ENCODE data around the gene HCN2.

The HCN2 gene

DNA sequence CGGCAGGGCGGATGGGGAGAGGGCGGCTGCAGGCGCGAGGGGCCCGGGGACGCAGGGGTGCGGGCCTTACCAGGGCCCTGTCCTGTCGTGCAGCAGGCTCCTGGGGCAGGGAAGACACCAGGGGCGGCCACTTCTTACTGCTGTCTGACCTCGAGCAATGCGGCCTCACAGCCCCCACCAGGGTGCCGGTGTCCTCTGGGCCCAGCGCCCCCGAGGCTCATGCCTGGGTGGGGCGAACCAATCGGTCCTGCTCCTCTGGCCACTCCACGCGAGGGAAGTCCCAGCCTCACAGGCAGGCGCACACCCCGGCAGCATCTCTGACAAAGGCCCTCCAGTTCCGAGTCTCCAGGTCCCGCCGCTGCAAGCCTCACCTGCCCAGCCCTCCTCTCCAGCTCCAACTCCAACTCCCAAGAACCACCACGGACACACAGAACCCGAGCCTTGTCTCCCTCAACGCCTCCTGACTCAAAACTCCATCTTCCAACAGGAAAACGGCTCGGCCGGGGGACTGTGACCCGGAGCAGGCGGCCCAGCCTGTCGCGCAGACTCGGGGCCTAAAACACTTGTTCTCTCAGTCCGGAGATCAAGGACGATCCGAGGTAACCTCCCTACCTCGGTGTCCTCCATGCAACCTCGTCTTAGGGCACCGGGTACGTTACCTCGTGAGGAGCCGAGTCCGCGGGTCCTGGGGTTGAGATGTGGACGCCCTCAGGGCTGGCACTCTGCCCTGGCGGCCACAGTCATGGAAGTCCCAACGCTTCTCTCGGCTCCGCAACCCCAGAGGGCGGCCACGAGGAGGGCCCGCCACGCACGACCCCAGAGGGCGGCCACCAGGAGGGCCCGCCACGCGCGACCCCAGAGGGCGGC is 56.5 kb downstream of the HCN2 start:
- no peak overlapping the region for H3K27ac ChIP-seq
- no peak overlapping the region for H3K4me3 ChIP-seq
- peaks cover 37 to 66% (median 59%) of the 10 kb centered on the region in 3 donors for H3K36me3 ChIP-seq
- TF ChIP-seq, protein P1, sequence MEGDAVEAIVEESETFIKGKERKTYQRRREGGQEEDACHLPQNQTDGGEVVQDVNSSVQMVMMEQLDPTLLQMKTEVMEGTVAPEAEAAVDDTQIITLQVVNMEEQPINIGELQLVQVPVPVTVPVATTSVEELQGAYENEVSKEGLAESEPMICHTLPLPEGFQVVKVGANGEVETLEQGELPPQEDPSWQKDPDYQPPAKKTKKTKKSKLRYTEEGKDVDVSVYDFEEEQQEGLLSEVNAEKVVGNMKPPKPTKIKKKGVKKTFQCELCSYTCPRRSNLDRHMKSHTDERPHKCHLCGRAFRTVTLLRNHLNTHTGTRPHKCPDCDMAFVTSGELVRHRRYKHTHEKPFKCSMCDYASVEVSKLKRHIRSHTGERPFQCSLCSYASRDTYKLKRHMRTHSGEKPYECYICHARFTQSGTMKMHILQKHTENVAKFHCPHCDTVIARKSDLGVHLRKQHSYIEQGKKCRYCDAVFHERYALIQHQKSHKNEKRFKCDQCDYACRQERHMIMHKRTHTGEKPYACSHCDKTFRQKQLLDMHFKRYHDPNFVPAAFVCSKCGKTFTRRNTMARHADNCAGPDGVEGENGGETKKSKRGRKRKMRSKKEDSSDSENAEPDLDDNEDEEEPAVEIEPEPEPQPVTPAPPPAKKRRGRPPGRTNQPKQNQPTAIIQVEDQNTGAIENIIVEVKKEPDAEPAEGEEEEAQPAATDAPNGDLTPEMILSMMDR (IDR thresholded peaks at IDR 0.05) = no peak
- peaks cover 0 to 3% (median 0%) of the 10 kb centered on the region in 4 donors for H3K4me1 ChIP-seq
- no peaks in the 10 kb centered on the region for H3K27me3 ChIP-seq
- no peak for DNase-seq
- intact Hi-C loops (cut with DNase I; ENCODE audit: low total_unique reads) = no loop called here
- H3K9me3 ChIP-seq = no peaks in the 10 kb centered on the region

DNA sequence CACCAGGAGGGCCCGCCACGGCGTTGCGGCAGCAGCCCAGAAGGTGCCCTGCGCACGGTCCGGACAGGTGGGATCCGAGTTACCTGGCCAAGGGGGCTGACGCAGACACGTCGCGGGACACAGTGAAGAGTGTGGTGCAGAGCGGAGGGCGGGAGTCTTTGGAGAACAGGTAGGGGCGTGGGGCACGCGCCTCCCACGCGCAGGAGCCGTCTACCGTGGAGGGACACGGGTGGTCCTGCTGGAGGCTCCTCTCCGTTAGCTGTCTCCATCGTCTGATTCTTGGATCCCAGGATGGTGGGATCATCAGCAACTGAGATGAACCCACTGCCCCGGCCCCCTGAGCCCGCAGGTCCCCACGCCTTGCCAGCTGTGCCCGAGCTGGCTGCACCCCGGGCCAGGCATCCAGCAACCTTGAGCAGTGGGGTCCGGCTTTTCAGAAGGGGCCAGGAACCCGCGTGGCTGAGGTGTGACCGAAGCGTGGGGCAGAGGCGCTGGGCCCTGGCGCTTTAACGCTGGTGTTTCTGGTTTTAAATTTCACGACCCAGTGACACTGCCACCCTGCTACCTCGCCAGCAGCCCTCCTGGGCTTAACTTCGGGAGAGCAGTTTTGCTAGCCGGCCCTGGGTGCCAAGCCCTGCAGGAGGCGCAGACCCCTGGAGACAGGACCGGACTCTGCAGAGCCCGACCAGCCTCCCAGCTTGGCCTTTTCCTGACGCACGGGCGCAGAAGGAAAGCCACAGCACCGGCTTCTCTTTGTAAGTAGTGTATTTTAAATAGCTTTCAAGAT is 57.3 kb downstream of the HCN2 start:
- H3K27me3 ChIP-seq = no peaks in the 10 kb centered on the region

DNA sequence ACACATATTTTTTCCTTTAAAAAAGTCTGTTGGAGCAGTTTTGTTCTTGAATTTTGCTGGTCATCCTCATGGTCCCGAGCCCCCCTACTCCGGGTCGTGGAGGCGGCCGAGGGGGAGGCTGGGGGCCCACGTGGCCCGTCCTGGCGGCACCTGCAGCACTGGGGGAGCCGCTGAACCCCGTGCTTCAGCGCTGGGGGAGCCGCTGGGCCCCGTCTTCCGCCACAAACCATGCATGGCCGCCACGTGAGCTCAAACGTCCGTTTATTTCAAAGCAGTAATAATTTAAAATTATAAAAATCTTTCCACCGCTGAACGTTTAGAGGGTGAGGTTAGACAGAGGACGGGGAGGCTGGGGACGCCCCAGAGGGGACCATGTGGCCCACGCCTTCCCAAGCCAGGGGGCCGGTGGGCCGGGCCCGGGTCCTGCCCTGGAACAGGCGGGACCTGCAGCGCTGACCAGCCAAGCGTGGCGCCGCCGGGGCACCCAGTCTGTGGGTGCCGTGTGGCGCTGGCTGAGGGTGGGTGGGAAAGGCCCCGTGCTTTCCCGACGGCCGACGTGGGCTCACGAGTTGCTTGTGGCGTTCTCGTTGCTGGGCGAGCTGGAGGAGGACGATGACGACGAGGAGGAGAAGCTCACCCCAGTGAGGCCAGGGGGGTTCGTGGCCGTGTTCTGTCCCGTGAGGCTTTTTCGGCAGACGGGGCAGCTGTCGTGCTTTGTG is 58.0 kb downstream of the HCN2 start:
- H3K4me1 ChIP-seq = no peaks in the 10 kb centered on the region
- intact Hi-C loops (cut with DNase I; ENCODE audit: low total_unique reads) = no loop called here

More for the DNA sequence above, 57.3 kb downstream of the HCN2 start:
- DNase-seq = no peak
- Histone ChIP-seq H3K4me3 (no peak overlapping the region), H3K9me3 (no peaks in the 10 kb centered on the region), H3K27ac (no peak overlapping the region), H3K36me3 (peaks cover 40 to 75% (median 67%) of the 10 kb centered on the region in 3 donors), H3K4me1 (no peaks in the 10 kb centered on the region)
- intact Hi-C loops (cut with DNase I; ENCODE audit: low total_unique reads) = no loop called here
- TF ChIP-seq, protein P1 (IDR thresholded peaks at IDR 0.05) = no peak

DNA sequence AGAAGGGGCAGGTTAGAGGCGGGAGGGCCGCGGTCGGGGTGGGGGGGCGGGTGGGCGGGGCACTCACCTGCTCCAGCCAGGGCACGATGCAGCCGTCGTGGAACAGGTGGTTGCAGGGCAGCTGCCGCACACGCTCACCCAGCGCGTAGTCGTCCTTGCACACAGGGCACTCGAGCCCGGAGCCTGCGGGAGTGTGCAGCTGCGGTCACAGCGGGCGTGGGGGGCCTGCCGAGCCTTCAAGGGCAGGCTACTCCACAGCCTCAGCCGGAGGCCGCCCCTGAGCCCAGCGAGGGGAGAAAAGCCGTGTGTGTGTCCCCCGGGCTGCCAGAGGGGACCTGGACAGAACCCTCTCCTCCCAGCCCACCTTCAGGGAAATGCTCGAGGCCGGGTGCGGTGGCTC is 58.6 kb downstream of the HCN2 start:
- no peaks in the 10 kb centered on the region for H3K9me3 ChIP-seq
- peaks cover 40 to 88% (median 76%) of the 10 kb centered on the region in 3 donors for H3K36me3 ChIP-seq
- H3K4me3 ChIP-seq = no peak overlapping the region
- TF ChIP-seq, protein P1 (IDR thresholded peaks at IDR 0.05) = no peak
- H3K4me1 ChIP-seq = no peaks in the 10 kb centered on the region
- no peak overlapping the region for H3K27ac ChIP-seq
- intact Hi-C loops (cut with DNase I; ENCODE audit: low total_unique reads) = no loop called here
- no peak for DNase-seq
- H3K27me3 ChIP-seq = no peaks in the 10 kb centered on the region

More for the DNA sequence above, 58.0 kb downstream of the HCN2 start:
- TF ChIP-seq, protein P1 (IDR thresholded peaks at IDR 0.05) = no peak
- H3K4me3 ChIP-seq = no peak overlapping the region
- no peaks in the 10 kb centered on the region for H3K27me3 ChIP-seq
- H3K9me3 ChIP-seq = no peaks in the 10 kb centered on the region
- H3K36me3 ChIP-seq = peaks cover 40 to 82% (median 73%) of the 10 kb centered on the region in 3 donors
- no peak for DNase-seq
- H3K27ac ChIP-seq = no peak overlapping the region
